Fibroblast of skin of back (primary cell): ENCODE measurements around the gene HOXD3. TPM values are rescaled to one million over a fixed set of nuclear protein-coding genes. Genes with fewer than 3 reads are reported as not detected.

Experiments
- DNase-seq: peaks from one replicate; pipeline ENCODE4 v3.0.0-alpha.2; 2013
- polyA plus RNA-seq, 2 experiments: library from polyadenylated mRNA; unstranded; fragments of 120-200 nt; gene quantifications; one replicate each; pipeline ENCODE4 v1.2.1, GENCODE V29; 2013; ENCODE audit not compliant: insufficient read length in 2 of 2

HOXD3 gene
- polyA plus RNA-seq (2013, experiment 1 of 2; ENCODE audit: insufficient read length), result 2.2 TPM
- polyA plus RNA-seq (2013, experiment 2 of 2; ENCODE audit: insufficient read length), result 1.3 TPM

- DNase-seq, result no peak
Observed at GRCh38 chr2:176156807-176157498, at the start of gene HOXD3. Gene HOXD3 (plus strand): TSS chr2:176157307. CDS start chr2:176169115, 11,808 bp downstream.

- DNase-seq, result no peak
Observed at GRCh38 chr2:176107731-176108181, 49.4 kb upstream of the HOXD3 start.

GRCh38 chr2:176109192-176109901 lies 47.8 kb upstream of the HOXD3 start:
- DNase-seq, result no peak

- DNase-seq, result no peak
Observed at GRCh38 chr2:176109946-176110345, 47.2 kb upstream of the HOXD3 start.

GRCh38 chr2:176110415-176111308 lies 46.4 kb upstream of the HOXD3 start:
- DNase-seq, result no peak

GRCh38 chr2:176111309-176111663 lies 45.8 kb upstream of the HOXD3 start:
- DNase-seq, result peak; percentile 60

GRCh38 chr2:176111846-176112374 lies 45.2 kb upstream of the HOXD3 start:
- no peak for DNase-seq

GRCh38 chr2:176112375-176113302 lies 44.5 kb upstream of the HOXD3 start:
- no peak for DNase-seq

- DNase-seq, result no peak
Observed at GRCh38 chr2:176114120-176114929, 42.8 kb upstream of the HOXD3 start.

- no peak for DNase-seq
Observed at GRCh38 chr2:176114930-176115625, 42.0 kb upstream of the HOXD3 start.

- peak; percentile 73 for DNase-seq
Observed at GRCh38 chr2:176115883-176116813, 41.0 kb upstream of the HOXD3 start, which contains the start of gene HOXD10. Gene HOXD10 (plus strand): TSS chr2:176116778. CDS start chr2:176116834, 56 bp downstream.

GRCh38 chr2:176117162-176117822 lies 39.8 kb upstream of the HOXD3 start:
- no peak for DNase-seq

GRCh38 chr2:176117823-176118371 lies 39.2 kb upstream of the HOXD3 start:
- DNase-seq, result no peak

GRCh38 chr2:176118601-176119339 lies 38.3 kb upstream of the HOXD3 start:
- DNase-seq, result peak; percentile 43

- no peak for DNase-seq
Observed at GRCh38 chr2:176120364-176121189, 36.5 kb upstream of the HOXD3 start.
